GM18498 (cell line): Measurements from ENCODE around the gene SIGLEC7.
A peak's percentile ranks its signal among the peaks of the same experiment; 100 is the strongest.

ENCODE experiments used
- ATAC-seq: cut with Tn5 transposase; IDR thresholded peaks from one replicate; pipeline ENCODE4 v1.9.1; 2021; ENCODE audit warnings: mild to moderate bottlenecking, moderate library complexity; ENCODE audit not compliant: unreplicated experiment

SIGLEC7 gene

GRCh38 chr19:51142119-51142518, at the start of gene SIGLEC7:
Gene SIGLEC7, plus strand, starts transcription at chr19:51142301. Its CDS starts 69 bp downstream, at chr19:51142370.
- no peak for ATAC-seq

- no peak for ATAC-seq
Measured at GRCh38 chr19:51093101-51093500, 49.0 kb upstream of the SIGLEC7 start.

GRCh38 chr19:51093510-51094345, 48.4 kb upstream of the SIGLEC7 start:
- ATAC-seq, result no peak

GRCh38 chr19:51094696-51095279, 47.3 kb upstream of the SIGLEC7 start:
- no peak for ATAC-seq

DNA sequence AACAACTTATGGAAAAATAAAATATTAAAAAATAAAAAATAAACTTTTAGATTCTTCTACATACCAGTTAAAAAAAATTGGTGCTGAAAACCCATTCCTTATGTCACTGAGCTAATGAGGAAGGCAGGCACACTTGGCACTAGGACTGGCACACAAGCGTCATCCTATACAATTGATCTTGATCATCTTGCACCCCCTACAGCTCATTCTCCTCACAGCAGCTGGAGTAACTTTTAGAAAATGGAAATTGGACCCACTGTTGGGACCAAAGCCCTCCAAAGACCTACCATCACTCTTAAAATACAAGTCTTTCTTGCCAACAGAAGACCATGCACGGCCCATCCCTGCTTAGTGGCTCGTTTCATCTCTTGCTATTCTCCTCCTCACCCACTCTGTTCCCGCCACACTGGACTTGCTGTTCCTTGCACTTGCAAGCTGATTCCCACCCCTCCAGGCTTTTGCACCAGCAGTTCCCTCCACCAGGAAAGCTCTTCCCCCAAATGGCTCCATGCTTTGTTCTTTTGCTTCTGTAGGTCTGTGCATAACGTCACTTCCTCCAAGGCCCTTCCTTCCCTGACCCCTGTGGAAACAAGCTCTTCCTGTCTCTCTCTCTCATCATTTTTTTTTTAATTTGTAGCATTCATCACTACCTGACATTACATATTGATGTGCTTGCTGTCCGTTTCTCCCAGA, 45.5 kb upstream of the SIGLEC7 start:
- no peak for ATAC-seq

DNA sequence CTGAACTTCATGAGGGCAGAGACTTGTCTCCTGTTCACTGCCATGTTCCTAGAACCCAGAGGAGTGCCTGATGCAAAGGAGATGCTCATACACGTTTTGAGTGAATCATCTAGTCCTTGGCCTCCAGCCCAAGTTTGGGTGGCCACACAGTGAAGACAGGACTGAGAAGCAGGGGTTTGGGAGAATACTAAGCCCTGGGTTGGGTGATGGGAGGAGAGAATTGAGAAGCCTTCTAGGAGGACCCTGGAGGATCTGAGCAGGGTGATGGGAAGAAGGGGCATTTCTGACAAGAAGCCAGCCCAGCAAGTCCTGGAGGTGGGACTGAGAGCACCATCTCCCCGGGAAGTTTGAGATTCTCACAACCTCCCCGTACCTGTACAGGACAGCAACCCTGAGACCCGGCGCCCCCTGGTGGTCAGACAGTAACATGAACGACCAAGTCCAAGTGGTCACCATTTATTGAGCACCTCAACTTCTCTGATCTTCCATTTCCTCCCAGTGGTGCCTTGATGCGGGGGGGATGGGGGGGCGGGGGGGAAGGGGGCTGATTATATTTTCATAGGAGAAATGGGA, 44.8 kb upstream of the SIGLEC7 start:
- no peak for ATAC-seq

GRCh38 chr19:51097796-51098195, 44.3 kb upstream of the SIGLEC7 start:
- ATAC-seq, result no peak

- no peak for ATAC-seq
Measured at GRCh38 chr19:51098365-51099046, 43.6 kb upstream of the SIGLEC7 start.

GRCh38 chr19:51099047-51099382, 43.1 kb upstream of the SIGLEC7 start:
- ATAC-seq, result no peak

- no peak for ATAC-seq
Measured at GRCh38 chr19:51100601-51101000, 41.5 kb upstream of the SIGLEC7 start.

DNA sequence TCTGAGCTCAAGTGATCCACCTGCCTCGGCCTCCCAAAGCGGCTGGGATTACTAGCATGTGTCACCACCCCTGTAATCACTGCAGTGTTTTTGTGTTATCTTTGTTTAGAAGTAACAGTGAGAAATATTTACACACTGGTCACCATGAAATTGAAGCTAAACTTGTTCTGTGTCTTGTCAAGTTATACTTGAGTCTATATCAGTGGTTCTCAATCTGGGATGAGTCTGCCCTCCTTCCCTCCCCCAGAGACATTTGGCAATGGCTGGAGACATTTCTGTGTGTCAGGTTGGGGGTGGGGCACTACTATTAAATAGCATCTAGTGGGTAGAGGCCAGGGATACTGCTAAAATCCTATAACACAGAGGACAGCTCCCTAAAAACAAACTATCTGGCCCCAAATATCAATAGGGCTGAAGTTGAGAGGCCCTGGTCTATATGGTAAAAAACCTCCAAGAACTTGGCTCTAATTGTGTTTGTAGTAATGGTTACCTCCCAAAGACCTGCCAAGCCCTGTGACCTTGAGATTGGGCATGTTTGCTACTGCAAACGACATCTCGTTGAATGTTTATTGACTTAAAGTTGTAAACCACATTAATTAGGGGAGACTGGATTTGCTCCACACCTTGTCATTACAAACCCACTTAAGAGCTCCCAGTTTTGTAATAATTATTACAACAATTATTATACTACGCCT, 40.8 kb upstream of the SIGLEC7 start:
- ATAC-seq, result no peak

- ATAC-seq, result no peak
Measured at GRCh38 chr19:51102991-51103390, 39.1 kb upstream of the SIGLEC7 start.

- ATAC-seq, result no peak
Measured at GRCh38 chr19:51103926-51104341, 38.2 kb upstream of the SIGLEC7 start.

GRCh38 chr19:51107406-51108065, 34.6 kb upstream of the SIGLEC7 start:
- ATAC-seq, result no peak

DNA sequence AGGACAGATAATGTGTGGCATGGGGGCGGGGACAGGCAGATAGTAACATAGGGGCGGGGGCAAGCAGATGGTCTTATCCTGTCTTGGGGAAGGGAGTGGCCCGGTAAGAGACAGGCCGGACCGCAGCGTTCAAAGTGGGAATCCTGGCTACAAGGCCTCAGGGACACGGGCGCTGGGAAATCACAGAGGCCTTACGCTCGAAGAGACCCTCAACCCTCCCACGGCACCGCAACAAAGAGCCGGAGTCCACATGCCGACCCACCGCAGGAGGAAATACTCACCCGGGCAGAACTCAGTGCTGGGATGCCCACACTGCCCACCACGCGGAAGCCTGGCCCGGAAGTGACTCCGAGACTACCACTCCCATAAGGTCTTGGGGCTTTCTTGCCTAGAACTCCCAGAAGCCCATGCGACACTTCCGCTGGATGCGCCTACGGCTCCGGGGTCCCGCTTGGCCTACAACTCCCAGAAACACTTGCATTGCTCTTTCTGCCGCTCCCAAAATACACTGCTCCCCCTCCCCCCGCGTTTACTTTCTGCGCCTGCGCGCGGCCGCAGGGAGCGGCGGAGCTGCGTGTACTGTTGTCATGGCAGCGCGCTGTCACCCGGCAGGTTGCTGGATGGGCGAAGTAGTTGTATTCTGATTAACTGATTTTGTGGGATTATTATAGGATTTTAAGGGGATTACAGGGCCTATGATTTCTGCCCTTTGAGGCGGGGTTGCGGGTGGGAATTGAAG, 33.9 kb upstream of the SIGLEC7 start, which contains the start of gene CTU1:
Gene CTU1, minus strand, starts transcription at position 344 of the 739 bp plus-strand sequence. CDS start 3,840 bp downstream, outside the sequence.
- peak; percentile 96 for ATAC-seq

- ATAC-seq, result peak; percentile 39
Measured at GRCh38 chr19:51108805-51109146, 33.3 kb upstream of the SIGLEC7 start.

DNA sequence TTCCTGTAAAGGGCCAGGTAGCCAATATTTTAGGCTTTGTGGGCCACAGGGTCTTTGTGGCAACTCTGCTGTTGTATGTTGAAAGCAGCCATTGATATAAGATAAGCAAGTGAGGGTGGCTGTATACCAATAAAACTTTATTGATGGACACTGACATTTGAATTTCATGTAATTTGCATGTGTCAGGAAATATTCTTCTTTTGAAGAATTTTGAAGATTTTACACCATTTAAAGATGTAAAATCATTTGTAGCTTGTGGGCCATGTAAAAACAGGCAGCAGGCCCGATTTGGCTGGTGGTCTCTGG, 31.5 kb upstream of the SIGLEC7 start:
- ATAC-seq, result no peak

DNA sequence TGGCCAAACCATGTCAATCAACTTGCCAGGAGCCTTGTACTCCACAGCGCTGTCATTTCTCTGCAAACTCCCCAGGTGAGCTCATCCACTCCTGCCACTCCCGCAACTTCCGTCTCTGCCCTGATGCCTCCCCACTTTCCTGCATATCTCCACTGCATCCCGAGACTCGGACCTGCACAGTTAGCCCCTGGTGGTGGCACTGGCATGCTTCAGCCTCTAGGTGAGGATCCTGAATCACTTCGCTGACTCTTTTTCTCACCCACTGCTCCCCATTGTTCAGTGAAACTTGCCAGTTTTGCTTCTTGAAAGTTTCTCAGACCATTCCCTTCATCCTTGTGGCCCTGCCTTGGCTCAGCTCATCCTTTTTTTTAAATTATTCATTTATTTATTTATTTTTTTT, 30.5 kb upstream of the SIGLEC7 start:
- ATAC-seq, result no peak

DNA sequence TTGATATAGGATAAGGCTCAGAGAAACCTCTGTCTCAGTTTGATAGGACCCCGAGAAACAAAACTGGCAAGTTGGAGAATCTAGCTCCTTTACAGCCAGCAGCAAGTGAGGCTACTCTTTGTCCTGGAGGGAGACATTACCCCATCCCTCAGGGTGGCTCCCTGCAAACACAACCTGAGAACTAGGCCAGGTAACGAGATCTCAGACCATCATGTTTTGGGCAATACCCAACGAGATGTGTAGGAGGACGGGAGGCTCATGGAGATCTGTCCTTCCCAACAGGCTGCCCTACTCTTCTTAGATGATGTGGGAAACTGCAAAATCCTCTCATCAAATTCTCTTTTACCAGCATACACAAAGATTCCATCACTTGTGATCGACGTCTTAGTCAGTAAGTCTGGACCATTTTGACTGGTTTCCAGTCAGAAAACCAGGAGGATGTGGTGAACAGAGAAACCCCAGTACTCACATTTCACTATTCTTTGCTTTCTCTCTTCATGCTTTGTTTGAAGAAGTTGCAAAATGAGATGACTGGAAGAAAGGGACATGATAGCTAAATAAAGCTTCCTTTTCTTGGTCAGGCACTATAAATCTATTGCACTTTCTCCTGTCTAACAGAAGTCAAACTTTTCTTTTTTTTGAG, 27.9 kb upstream of the SIGLEC7 start:
- no peak for ATAC-seq
